Neural cell (in vitro differentiated cells): ENCODE data around the gene ESPNL. TPM values are rescaled to one million over a fixed set of nuclear protein-coding genes. Genes with fewer than 3 reads are reported as not detected.

ENCODE experiments used
- H2AFZ ChIP-seq: fragments of 200-600, 300-800 bp; sonication (generic), shearing (Covaris generic); 2 replicates; pipeline ENCODE4 v1.6.0; 2014; ENCODE audit warnings: low read depth, mild to moderate bottlenecking, antibody characterized with exemption, low read length, moderate library complexity
- H3F3A ChIP-seq: fragments of 200-600 bp; shearing (Covaris generic); 2 replicates; pipeline ENCODE4 v1.6.1; 2016; ENCODE audit warnings: mild to moderate bottlenecking, moderate library complexity, mixed read lengths, antibody characterized with exemption, low read length; ENCODE audit not compliant: insufficient read depth, poor library complexity, severe bottlenecking
- H3K27ac ChIP-seq: fragments of 200-600, 300-800 bp; sonication (generic), shearing (Covaris generic); 2 replicates; pipeline ENCODE4 v1.5.1; 2014; ENCODE audit warnings: mild to moderate bottlenecking, low read length, moderate library complexity
- H3K27me3 ChIP-seq: fragments of 300-800, 200-600 bp; sonication (generic), shearing (Covaris generic); 2 replicates; pipeline ENCODE4 v1.6.0; 2014; ENCODE audit warnings: mild to moderate bottlenecking, low read depth, low read length, moderate library complexity; ENCODE audit not compliant: insufficient read depth
- H3K36me3 ChIP-seq: fragments of 300-800, 200-600 bp; sonication (generic), shearing (Covaris generic); 2 replicates; pipeline ENCODE4 v1.5.1; 2014; ENCODE audit warnings: mild to moderate bottlenecking, antibody characterized with exemption, low read length, moderate library complexity; ENCODE audit not compliant: insufficient read depth
- H3K4me2 ChIP-seq: fragments of 300-800, 200-600 bp; sonication (generic), shearing (Covaris generic); 2 replicates; pipeline ENCODE4 v1.6.0; 2014; ENCODE audit warnings: mild to moderate bottlenecking, low read length
- H3K4me3 ChIP-seq: fragments of 300-800, 200-600 bp; sonication (generic), shearing (Covaris generic); 2 replicates; pipeline ENCODE4 v1.5.1; 2014; ENCODE audit warnings: mild to moderate bottlenecking, low read length, moderate library complexity
- H3K79me2 ChIP-seq: fragments of 200-600 bp; shearing (Covaris generic); replicated peaks from 2 replicates; pipeline ENCODE4 v1.6.0; 2014; ENCODE audit warnings: mild to moderate bottlenecking, low read length, moderate library complexity; ENCODE audit not compliant: insufficient read depth
- H3K9ac ChIP-seq: fragments of 300-800, 200-600 bp; sonication (generic), shearing (Covaris generic); 2 replicates; pipeline ENCODE4 v1.6.1; 2016; ENCODE audit warnings: mild to moderate bottlenecking, low read length, mixed read lengths
- H3K9me2 ChIP-seq: fragments of 200-600 bp; shearing (Covaris generic); 2 replicates; pipeline ENCODE4 v1.6.1; 2016; ENCODE audit warnings: mild to moderate bottlenecking, low read length, mixed read lengths; ENCODE audit not compliant: insufficient read depth
- H3K9me3 ChIP-seq: fragments of 200-600, 300-800 bp; sonication (generic), shearing (Covaris generic); 2 replicates; pipeline ENCODE4 v1.6.1; 2016; ENCODE audit warnings: mild to moderate bottlenecking, mixed run types, low read length, moderate library complexity, mixed read lengths
- H4K20me1 ChIP-seq: fragments of 200-600 bp; shearing (Covaris generic); 2 replicates; pipeline ENCODE4 v1.6.1; 2016; ENCODE audit warnings: mild to moderate bottlenecking, mixed run types; ENCODE audit not compliant: insufficient read depth
- EP300 ChIP-seq: fragments of 450-650 bp; conservative IDR thresholded peaks from 2 replicates; pipeline ENCODE4 v1.6.1; 2014; ENCODE audit warnings: antibody characterized with exemption, mild to moderate bottlenecking, moderate library complexity; ENCODE audit not compliant: poor library complexity, severe bottlenecking
- EZH2 ChIP-seq: fragments of 200-600, 300-800 bp; shearing (Covaris generic), sonication (generic); IDR thresholded peaks from 2 replicates; pipeline ENCODE4 v1.6.1; 2014; ENCODE audit warnings: antibody characterized with exemption, low read length, borderline replicate concordance, mild to moderate bottlenecking; ENCODE audit not compliant: insufficient read depth, poor library complexity, severe bottlenecking
- MXI1 ChIP-seq: fragments of 450-650 bp; conservative IDR thresholded peaks from 2 replicates; pipeline ENCODE4 v1.6.1; 2014; ENCODE audit warnings: antibody characterized with exemption, mild to moderate bottlenecking; ENCODE audit not compliant: poor library complexity, severe bottlenecking
- POLR2AphosphoS5 ChIP-seq: IDR thresholded peaks from 2 replicates; pipeline ENCODE4 v1.6.1; 2012
- RAD21 ChIP-seq: fragments of 450-650 bp; conservative IDR thresholded peaks from 2 replicates; pipeline ENCODE4 v1.6.1; 2014; ENCODE audit warnings: antibody characterized with exemption, mild to moderate bottlenecking, moderate library complexity
- SMC3 ChIP-seq: fragments of 450-650 bp; conservative IDR thresholded peaks from 2 replicates; pipeline ENCODE4 v1.6.1; 2014; ENCODE audit warnings: antibody characterized with exemption, mild to moderate bottlenecking, moderate library complexity; ENCODE audit not compliant: poor library complexity
- TAF1 ChIP-seq: IDR thresholded peaks from 2 replicates; pipeline ENCODE4 v1.6.1; 2012; ENCODE audit warnings: low read depth
- polyA plus RNA-seq: library from polyadenylated mRNA; depleted of rRNA; stranded (reverse); fragments of >200 nt; gene quantifications from 2 replicates; pipeline ENCODE4 v1.2.3, GENCODE V29; 2014
- TF ChIP-seq, protein P1 (sequence below): fragments of 450-650 bp; IDR thresholded peaks from 2 replicates; pipeline ENCODE4 v1.5.1; 2014; ENCODE audit warnings: antibody characterized with exemption, mild to moderate bottlenecking, moderate library complexity; ENCODE audit not compliant: poor library complexity, severe bottlenecking
- TF ChIP-seq, protein P2 (sequence below): IDR thresholded peaks from 2 replicates; pipeline ENCODE4 v1.6.1; 2012; ENCODE audit warnings: borderline replicate concordance

The ESPNL gene
- polyA plus RNA-seq, 1 donor from 2014 or later, result 0.69 TPM

DNA sequence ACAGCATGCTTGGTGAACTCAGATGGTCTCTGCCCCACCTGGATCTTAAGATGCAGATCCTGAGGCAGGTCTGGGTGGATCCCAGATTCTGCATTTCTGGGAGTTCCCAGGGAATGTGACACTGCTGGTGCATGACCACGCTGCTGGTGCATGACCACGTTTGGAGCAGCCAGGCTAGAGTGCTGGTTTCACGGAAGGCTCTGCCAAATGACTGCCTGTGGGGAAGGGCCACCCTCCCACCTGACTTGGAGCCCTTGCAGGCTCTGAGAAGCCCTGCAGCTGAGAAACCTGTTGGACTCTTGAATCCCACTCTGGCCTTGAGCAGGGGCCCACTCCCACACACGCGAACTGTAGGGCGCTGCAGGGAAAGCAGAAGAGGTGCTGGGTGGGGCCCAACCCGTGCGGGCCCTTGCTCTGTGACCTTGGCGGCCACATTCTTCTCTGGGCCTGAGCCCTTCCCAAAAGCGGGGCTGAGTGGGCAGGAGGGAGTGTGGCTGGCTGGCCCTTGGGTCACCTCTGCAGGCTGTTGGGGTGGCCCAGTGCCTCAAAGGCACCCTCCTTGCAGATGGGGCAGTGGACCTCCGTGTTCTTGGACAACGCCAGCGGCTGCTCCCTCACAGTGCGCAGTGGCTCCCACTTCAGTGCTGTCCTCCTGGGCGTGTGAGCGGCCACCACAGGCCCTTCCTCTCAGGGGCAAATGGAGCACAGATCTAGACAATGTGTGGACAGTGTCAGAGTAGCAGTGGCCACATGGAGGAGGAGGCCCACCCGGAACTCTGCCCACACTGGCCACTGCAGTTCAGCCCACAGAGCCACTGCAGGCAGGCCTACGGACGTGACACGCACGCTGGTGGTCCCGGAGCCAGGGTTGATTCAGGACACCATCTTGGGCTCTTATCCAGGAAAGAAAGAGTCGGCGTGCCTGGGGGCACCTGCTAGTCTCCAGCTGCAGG lies 66.5 kb downstream of the ESPNL start:
- H3K36me3 ChIP-seq, result no peaks in the 10 kb centered on the region
- H3F3A ChIP-seq, result no peaks in the 10 kb centered on the region
- no peaks in the 10 kb centered on the region for H3K9me3 ChIP-seq
- no peaks in the 10 kb centered on the region for H4K20me1 ChIP-seq
- H3K4me3 ChIP-seq, result no peak overlapping the region
- H2AFZ ChIP-seq, result no peak overlapping the region
- no peaks in the 10 kb centered on the region for H3K79me2 ChIP-seq
- H3K9me2 ChIP-seq, result no peaks in the 10 kb centered on the region
- H3K9ac ChIP-seq, result no peak overlapping the region
- no peak overlapping the region for H3K27ac ChIP-seq
- peaks cover 25% of the 10 kb centered on the region for H3K27me3 ChIP-seq
- TF ChIP-seq EP300, result no peak
- TF ChIP-seq RAD21, result no peak
- TF ChIP-seq MXI1, result no peak
- H3K4me2 ChIP-seq, result no peak overlapping the region

DNA sequence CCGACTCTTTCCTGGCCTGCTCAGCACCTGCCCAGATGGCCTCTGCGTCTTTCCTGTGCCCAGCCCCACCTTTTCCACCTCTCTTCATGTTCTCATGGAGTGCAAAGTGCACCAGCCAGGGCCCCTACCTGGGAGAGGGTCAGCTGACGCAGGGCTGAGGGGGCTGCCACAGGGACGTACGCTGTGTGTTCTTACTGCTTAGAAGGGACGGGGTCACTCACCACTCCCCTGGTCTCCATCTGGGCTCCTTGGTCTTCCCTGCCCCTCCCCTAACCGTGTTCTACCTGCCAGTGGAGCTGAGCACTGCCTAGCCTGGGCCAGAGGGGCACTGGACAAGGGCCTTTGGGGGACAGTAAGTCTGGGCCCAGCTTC lies 67.2 kb downstream of the ESPNL start:
- H3K4me2 ChIP-seq, result no peak overlapping the region
- H3K4me3 ChIP-seq, result no peak overlapping the region
- no peak overlapping the region for H3K27ac ChIP-seq
- no peaks in the 10 kb centered on the region for H3F3A ChIP-seq
- no peak overlapping the region for H3K9ac ChIP-seq
- H3K9me3 ChIP-seq, result no peaks in the 10 kb centered on the region
- no peak for TF ChIP-seq EZH2
- TF ChIP-seq POLR2AphosphoS5, result no peak
- TF ChIP-seq, protein P1, sequence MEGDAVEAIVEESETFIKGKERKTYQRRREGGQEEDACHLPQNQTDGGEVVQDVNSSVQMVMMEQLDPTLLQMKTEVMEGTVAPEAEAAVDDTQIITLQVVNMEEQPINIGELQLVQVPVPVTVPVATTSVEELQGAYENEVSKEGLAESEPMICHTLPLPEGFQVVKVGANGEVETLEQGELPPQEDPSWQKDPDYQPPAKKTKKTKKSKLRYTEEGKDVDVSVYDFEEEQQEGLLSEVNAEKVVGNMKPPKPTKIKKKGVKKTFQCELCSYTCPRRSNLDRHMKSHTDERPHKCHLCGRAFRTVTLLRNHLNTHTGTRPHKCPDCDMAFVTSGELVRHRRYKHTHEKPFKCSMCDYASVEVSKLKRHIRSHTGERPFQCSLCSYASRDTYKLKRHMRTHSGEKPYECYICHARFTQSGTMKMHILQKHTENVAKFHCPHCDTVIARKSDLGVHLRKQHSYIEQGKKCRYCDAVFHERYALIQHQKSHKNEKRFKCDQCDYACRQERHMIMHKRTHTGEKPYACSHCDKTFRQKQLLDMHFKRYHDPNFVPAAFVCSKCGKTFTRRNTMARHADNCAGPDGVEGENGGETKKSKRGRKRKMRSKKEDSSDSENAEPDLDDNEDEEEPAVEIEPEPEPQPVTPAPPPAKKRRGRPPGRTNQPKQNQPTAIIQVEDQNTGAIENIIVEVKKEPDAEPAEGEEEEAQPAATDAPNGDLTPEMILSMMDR, result no peak
- H4K20me1 ChIP-seq, result no peaks in the 10 kb centered on the region
- H2AFZ ChIP-seq, result no peak overlapping the region
- H3K36me3 ChIP-seq, result no peaks in the 10 kb centered on the region
- H3K9me2 ChIP-seq, result no peaks in the 10 kb centered on the region
- no peaks in the 10 kb centered on the region for H3K79me2 ChIP-seq
- H3K27me3 ChIP-seq, result peaks cover 24% of the 10 kb centered on the region

DNA sequence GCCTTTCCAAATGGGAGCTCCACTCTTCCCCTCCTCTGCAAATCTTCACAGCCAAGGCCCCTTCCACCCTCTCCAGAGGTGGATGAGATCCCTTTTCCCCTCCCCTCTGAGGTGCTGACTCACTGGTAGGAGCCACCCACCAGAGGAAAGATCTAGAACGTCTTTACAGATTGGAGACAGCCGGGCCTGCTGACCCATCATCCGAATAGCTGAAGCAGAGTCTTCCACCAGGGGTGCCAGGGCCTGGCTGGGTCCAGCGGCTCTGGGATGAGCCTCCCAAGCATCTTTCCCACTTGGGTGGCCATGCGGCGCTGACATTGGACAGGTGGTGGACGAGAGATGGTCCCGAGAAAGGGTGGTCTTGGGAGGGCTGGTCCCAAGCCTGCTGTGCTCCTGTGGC lies 67.6 kb downstream of the ESPNL start:
- no peak overlapping the region for H3K27ac ChIP-seq

More for the DNA sequence above, 67.6 kb downstream of the ESPNL start:
- Histone ChIP-seq H4K20me1 (no peaks in the 10 kb centered on the region), H3K79me2 (no peaks in the 10 kb centered on the region), H3K9me2 (no peaks in the 10 kb centered on the region), H3K36me3 (no peaks in the 10 kb centered on the region), H3K9ac (no peak overlapping the region), H2AFZ (no peak overlapping the region), H3K4me3 (no peak overlapping the region), H3K27me3 (peaks cover 20% of the 10 kb centered on the region), H3K4me2 (no peak overlapping the region), H3F3A (no peaks in the 10 kb centered on the region), H3K9me3 (no peaks in the 10 kb centered on the region)
- TF ChIP-seq, protein P1, result no peak
- TF ChIP-seq SMC3 (no peak), RAD21 (no peak), POLR2AphosphoS5 (no peak), MXI1 (no peak), EZH2 (no peak), TAF1 (no peak), EP300 (no peak)
- TF ChIP-seq, protein P2, sequence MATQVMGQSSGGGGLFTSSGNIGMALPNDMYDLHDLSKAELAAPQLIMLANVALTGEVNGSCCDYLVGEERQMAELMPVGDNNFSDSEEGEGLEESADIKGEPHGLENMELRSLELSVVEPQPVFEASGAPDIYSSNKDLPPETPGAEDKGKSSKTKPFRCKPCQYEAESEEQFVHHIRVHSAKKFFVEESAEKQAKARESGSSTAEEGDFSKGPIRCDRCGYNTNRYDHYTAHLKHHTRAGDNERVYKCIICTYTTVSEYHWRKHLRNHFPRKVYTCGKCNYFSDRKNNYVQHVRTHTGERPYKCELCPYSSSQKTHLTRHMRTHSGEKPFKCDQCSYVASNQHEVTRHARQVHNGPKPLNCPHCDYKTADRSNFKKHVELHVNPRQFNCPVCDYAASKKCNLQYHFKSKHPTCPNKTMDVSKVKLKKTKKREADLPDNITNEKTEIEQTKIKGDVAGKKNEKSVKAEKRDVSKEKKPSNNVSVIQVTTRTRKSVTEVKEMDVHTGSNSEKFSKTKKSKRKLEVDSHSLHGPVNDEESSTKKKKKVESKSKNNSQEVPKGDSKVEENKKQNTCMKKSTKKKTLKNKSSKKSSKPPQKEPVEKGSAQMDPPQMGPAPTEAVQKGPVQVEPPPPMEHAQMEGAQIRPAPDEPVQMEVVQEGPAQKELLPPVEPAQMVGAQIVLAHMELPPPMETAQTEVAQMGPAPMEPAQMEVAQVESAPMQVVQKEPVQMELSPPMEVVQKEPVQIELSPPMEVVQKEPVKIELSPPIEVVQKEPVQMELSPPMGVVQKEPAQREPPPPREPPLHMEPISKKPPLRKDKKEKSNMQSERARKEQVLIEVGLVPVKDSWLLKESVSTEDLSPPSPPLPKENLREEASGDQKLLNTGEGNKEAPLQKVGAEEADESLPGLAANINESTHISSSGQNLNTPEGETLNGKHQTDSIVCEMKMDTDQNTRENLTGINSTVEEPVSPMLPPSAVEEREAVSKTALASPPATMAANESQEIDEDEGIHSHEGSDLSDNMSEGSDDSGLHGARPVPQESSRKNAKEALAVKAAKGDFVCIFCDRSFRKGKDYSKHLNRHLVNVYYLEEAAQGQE, result no peak
